Islet precursor cell (in vitro differentiated cells): ENCODE results near the gene SPG11.
"Not testable (repeated sequence)": the region's sequence is repeated elsewhere in the genome, so short reads cannot be mapped to it uniquely, and the experiment has no call there.

Experiments used
- DNase-seq: peaks from one replicate; pipeline ENCODE4 v3.0.0-alpha.2; 2018

Gene SPG11

GRCh38 chr15:44550256-44550655, 113.2 kb downstream of the SPG11 start:
- no peak for DNase-seq

- DNase-seq = not testable (repeated sequence)
These were observed 114.3 kb downstream of the SPG11 start for GRCh38 chr15:44549152-44549551.

GRCh38 chr15:44545913-44546802, 117.3 kb downstream of the SPG11 start:
- DNase-seq = no peak

GRCh38 chr15:44544745-44545144, 118.7 kb downstream of the SPG11 start:
- DNase-seq = not testable (repeated sequence)

GRCh38 chr15:44542596-44542995, 120.9 kb downstream of the SPG11 start:
- no peak for DNase-seq

GRCh38 chr15:44541282-44541958, 122.0 kb downstream of the SPG11 start:
- no peak for DNase-seq

- peak; percentile 54 for DNase-seq
These were observed 125.7 kb downstream of the SPG11 start for GRCh38 chr15:44537735-44538240.

GRCh38 chr15:44536962-44537734, 126.3 kb downstream of the SPG11 start, which contains the start of gene EIF3J:
EIF3J (plus strand) TSS chr15:44537147; CDS start chr15:44537195, 48 bp downstream.
- peak; percentile 74 for DNase-seq

- peak; percentile 98 for DNase-seq
These were observed 127.0 kb downstream of the SPG11 start for GRCh38 chr15:44536302-44536961.

- peak; percentile 66 for DNase-seq
These were observed 127.8 kb downstream of the SPG11 start for GRCh38 chr15:44535523-44536301.

- no peak for DNase-seq
These were observed 128.4 kb downstream of the SPG11 start for GRCh38 chr15:44535092-44535491.

GRCh38 chr15:44532689-44533088, 130.8 kb downstream of the SPG11 start:
- DNase-seq = no peak

GRCh38 chr15:44532275-44532674, 131.2 kb downstream of the SPG11 start:
- not testable (repeated sequence) for DNase-seq

GRCh38 chr15:44530653-44531052, 132.8 kb downstream of the SPG11 start:
- DNase-seq = no peak

GRCh38 chr15:44529864-44530604, 133.4 kb downstream of the SPG11 start:
- DNase-seq = no peak

GRCh38 chr15:44527241-44527640, 136.2 kb downstream of the SPG11 start:
- no peak for DNase-seq

GRCh38 chr15:44525018-44525417, 138.4 kb downstream of the SPG11 start:
- DNase-seq = no peak

GRCh38 chr15:44519537-44519936, 143.9 kb downstream of the SPG11 start:
- no peak for DNase-seq

GRCh38 chr15:44516436-44516835, 147.0 kb downstream of the SPG11 start:
- DNase-seq = no peak
